G401.6 (cell line): ENCODE results near the gene CALB2.
A peak's percentile ranks its signal among the peaks of the same experiment; 100 is the strongest.

Source experiments
- FAIRE-seq: peaks from 2 replicates; lab custom pipeline; 2012; peaks lifted over from hg19 to GRCh38; lab: Jason Lieb, UNC

The CALB2 gene

DNA sequence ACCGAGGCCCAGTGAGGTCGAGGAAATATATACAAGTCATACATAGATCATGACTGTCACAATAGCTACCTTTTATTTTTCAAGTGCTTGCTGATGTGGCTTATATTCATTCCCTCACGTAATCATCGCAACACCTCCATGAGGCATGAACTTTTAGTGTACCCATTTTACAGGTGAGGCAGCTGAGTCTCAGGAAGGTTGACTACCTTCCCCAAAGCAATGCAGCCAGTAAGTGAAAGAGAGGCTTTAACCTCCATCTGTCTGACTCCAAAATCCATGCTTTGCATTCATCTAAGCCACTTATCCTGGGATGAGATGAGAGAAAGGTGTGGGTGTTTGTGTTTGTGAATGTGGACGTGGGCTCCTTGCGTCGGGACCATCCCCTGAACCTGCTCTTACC, 30.8 kb downstream of the CALB2 start:
- no peak for FAIRE-seq

DNA sequence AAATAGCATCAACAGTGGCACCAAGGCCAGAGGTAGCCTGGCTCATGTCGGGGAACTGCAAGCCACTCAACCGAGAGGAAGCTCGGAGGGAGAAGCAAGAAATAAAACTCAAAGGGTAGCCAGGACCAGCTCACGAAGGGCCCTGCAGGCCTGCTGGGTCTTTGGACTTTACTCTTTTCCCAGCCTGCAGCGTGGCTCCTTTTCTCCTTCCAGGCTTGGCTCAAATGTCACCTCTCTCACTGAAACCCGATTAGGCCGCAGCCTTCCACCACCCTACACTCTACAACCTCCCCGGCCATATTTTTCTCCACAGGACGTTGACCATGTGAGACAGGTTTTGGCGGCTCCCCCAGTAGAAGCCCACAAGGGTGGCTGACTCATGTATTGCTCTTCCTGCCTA, 38.1 kb downstream of the CALB2 start:
- no peak for FAIRE-seq

DNA sequence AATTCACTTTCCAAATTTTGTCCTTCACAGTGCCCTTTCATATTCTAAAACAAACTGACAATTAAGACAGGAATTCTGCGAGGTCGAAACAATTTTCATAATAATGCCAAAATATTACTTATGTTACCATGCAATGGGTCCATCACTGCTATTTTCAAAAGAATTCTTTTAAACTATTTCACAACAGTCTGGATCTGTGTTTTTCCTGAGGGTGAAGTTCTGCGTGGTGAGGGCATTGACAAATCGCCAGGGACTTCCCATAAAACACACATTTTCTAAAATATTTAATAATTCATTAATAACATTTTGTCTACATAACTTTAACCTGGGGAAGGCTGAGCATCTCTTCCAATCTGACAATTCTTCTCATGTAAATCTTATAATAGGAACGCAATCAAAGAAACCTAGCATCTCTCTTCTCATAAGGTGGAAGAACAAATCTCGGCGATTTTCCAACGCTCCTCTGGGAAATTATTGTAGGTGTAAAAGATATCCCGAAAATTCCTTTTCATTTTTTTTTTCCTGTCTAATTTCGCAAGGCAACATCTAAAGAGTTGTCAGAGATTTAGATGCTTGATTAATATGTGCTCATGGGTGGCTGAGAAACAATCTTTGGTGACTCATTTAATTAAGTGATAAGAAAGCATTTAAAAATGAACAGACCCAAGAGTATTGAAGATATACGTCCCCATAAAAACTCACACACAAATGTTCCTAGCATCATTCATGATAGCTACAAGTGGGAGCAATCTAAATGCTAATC, 41.5 kb downstream of the CALB2 start:
- FAIRE-seq: no peak

DNA sequence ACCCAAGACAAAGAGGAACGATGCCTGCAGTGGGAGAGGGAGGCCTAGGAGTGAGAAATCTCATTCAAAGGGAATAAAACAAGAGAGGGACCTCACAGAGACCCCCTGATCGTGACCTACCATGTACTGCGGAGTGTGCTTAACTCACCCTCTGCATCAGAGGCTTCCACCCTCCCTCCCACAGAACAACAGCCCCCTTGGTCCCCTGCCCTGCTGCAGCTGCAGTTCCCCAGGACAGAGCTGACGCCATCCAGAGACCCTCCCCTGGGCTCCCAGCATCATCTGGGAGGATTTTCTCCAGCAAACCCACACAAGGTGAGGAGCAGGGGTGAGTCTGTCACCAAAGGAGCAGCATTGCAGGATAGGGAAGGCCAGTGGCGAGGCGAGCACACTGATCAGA, 43.5 kb downstream of the CALB2 start:
- no peak for FAIRE-seq

DNA sequence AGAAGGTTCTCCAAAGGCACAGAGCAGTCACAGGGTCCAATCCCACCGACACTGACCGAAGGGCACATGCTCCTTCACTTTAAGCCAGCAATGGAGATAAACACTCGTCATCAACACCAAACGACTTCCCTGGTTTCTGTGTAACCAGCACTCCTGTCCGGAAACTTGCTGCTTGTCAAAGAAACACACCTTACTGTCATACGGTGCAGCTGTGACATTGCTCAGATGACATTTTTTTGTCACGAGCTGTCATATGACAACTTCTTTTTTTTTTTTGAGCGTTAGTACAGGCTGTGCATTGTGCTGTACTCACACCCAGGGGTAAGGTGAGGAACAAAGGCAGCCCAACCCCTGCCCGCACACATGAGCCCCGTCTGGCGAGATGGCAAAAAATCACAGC, 44.2 kb downstream of the CALB2 start:
- no peak for FAIRE-seq

DNA sequence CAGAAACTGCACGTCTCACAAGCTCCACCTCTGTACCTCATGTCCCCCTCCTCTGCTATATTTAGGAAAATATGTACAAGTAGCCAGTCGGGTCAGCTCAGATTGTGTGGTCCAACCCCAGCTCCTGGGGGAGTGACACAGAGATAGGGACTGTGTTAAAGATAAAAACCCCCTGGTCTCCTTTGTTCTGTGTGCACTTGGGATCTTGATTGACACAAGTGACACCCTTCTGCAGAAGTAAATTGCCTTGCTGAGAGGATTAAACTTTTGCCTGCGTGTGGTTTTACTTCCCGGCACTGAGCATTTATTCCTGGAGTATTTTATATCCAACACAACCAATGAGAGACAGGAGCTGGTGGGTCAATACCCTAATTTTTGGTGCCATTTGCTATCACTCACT, 45.8 kb downstream of the CALB2 start:
- FAIRE-seq: no peak

DNA sequence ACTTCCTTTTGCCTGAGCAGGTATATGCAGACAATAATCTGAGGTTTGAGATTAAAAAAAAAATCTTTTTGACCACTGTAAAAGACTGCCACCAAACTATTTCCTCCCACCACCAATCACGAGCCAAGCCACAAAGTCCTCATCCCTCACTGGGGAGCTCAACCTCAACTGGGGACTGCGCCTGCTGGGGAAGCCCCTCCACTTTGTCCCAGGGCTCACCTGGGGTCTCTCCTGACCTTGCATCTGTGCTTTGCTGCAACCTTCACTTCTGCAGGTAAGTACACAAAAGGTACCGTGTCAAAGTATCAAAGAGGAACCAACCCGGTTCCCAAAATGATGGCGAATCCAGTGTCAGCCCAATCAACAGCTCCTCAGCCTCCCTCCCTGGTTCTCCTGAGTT, 47.8 kb downstream of the CALB2 start:
- no peak for FAIRE-seq

DNA sequence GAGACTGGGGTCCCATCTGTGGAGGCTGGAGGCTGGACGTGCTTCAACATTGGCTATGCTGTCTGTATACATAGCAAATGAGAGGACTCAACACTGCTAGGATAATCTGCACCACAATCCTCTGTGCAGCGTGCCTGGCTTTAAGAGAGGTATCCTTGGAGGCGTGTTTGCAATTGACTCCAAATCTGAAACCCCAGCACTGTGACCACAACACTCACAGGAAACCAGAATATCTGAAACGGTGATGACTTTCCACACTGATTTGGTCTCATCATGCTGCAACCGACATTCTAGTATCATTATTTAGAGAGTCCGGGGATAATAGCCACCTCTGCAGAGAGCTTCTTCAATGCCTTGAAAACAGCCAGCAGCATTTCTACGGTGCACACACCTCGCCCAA, 48.2 kb downstream of the CALB2 start:
- FAIRE-seq: no peak

DNA sequence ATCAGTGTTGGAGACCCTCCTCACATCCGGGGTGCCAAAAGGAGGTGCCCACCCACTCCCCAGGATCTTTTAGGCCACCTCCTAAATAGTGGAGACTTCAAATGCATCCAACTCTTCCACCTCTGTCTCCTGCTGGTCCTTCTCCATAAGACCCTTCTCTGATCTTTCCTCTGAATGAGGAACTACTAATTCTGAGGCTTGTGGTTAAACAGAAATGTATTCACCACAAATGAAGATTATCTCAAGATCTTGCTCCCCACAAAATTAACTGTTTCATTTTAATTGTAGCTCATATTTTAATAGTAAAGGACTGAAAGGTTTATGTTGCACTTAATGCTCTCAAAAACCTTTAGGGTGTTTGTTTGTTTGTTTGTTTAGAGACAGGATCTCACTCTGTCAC, 49.2 kb downstream of the CALB2 start:
- no peak for FAIRE-seq

DNA sequence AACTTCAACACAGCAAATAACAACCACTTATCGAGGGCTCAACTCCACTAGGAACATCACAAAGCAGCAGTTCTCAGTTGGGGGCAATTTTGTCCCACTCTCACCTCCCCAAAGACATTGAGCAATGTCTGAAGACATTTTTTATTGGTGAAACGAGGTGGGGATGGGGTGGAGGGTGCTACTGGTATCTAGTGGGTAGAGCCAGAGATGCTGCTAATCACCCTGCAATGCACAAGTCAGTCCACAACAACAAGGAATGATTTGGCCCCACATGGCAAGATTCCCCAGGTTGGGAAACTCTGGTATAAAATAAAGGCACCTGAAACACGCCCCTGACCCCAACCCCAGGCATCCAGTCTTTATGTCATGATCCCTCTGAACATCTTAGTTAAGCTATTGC, 50.0 kb downstream of the CALB2 start:
- no peak for FAIRE-seq

DNA sequence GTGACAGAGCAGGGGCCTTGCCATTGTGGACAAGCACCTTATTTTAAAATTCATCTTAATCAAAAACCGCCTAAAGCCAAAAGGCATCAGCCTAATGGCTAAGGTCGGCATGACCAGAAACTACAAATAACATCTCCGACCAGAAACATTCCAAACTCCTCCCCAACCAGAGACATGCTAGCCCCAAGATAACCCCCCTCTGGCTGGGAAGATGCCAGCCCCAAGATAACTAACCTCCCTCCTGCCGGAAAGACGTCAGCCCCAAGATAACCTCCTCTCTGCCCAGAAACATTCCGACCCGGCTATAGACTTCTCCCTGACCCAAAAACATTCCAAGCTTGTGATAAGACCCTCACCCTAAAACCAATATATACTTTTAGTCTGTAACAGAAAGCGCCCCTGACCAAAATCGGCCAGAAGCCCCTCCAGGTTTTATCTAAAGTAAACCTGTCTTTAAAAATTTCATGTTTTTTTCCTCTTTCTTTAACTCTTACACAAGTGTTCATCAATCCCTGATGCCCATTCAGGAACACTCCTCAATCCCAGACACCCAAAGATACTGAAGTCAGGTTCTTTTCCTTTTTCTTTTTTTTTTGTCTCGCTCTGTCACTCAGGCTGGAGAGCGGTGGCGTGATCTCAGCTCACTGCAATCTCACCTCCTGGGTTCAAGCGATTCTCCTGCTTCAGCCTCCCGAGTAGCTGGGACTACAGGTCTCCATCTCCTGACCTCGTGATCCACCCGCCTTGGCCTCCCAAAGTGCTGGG, 50.7 kb downstream of the CALB2 start:
- no peak for FAIRE-seq

DNA sequence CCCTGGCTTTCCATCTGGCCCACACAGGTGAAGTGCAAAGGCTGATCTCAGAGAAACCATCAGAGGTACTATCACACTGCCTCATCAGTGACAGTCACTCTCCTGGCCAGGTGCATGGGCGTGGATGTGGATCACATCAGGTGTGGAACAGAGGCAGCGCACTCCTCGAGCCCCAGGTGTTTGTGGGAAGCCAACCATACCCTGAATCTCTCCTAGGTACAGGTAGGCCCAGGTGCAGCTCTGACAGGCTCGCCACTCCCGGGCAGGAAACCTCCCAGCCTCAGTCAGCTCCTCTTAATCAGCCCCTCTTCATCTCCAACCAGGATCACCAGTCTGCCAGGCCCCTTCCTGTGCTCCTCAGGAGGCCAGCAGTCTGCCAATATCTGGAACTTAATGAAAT, 51.6 kb downstream of the CALB2 start:
- no peak for FAIRE-seq

DNA sequence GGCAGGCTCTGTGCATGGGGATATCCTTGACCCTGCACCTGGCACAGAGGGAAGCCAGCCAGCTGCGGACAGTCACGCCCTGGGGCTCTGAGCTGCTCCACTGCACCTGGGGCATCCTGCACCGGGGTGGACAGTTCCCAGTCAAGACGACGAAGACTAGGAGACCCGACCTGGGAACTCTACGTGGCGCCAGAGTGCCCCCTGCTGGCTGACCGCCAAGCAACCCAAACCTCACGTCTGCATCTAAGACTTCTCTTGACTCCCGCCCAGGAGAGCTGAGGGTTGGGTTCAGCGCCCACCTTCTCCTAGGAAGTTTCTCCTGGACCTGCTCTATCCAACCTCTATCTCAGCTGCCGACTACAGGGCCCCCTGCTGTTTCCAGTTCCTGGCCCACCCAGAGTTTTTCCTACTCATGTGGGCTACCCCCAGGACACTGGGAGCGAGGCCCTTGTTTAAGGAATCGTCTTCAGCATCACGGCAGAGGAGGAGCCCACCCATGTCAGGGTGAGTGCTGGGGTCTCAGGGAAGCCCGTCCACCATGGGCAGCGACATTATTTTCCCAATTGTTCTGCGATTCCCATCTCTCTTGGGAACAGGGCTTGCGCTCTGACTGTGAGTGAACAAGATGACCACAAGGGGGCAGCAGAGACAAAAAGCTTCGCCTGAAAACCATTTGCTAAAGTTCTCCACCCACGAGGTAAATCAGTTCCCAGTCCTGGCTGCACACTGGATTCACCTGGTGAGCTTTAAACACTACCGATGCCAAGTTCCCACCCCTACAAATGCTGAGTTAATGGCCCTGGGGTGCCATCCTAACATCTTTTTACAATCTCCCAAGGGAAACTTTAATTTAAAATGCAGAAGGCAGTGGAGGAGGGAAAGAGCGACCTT, 54.0 kb downstream of the CALB2 start:
- peak; percentile 65 for FAIRE-seq

DNA sequence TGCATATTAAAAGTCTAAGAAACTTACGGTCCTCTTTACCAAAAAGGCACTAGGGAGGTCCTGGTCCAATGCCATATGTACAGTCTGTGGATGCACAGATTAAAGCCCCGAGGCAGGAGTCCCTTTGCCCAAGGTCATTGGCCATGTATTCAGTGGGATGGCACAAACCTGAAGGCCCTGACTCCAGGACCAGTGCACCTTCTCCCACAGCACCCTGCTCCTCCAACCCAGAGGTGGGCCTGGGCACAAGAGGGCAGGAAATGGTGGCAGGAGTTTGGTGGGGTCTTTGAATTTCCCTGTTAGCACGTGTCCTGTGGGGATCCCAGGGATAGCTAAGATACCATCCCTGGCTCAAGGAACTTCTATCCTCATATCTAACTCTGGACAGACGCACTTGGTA, 54.8 kb downstream of the CALB2 start:
- no peak for FAIRE-seq

DNA sequence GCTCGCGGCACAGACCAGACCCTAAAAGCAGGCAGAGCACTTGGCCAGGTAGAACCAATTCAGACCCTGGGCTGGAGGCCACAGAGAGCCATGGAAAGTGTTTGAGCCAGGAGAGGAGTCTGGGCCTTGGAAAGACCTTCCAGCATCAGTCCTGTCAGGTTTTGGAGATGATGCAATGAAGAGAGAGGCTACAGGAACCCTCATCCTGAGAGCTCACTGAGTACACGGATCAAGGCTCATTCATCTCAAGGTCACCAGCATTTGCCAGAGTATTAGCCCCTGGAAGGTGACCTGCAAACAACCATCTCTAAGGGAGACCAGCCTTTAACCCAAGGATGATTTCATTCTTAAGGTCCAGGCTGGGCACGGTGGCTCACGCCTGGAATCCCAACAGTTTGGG, 55.5 kb downstream of the CALB2 start:
- FAIRE-seq: no peak

DNA sequence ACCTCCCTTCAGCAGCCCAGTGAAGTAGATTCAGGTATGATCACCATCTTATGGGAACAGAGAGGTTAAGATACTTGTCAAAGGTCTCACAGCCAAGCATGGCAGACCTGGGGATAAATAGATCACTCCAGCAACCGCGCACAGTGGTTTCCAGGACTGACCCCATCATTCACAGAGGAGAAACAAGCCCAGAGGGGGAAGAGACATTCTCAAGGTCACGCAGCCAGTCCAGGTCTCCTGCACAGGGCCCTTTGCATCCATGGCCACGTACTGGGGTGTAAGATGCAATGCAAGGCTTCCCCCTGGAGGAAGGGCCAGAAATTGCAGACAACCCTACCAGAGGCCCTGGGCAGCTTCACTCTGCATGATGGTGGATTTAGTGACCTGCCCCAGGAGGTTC, 63.4 kb downstream of the CALB2 start:
- FAIRE-seq: no peak

DNA sequence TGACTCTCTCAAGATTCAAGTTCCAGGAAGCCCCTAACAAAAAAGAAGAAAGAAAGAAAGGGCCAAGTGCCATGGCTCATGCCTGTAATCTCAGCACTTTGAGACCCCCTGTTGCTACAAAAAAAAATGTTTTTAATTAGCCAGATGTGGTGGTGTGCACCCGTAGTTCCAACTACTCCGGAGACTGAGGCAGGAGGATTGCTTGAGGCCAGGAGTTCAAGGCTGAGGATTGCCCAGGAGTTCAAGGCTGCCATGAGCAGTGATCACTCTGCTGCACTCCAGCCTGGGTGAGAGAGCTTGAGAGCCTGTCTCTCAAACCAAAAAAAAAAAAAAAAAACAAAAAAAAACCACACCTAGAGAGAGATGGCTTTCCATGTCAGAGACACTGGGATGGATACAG, 64.5 kb downstream of the CALB2 start:
- FAIRE-seq: no peak

DNA sequence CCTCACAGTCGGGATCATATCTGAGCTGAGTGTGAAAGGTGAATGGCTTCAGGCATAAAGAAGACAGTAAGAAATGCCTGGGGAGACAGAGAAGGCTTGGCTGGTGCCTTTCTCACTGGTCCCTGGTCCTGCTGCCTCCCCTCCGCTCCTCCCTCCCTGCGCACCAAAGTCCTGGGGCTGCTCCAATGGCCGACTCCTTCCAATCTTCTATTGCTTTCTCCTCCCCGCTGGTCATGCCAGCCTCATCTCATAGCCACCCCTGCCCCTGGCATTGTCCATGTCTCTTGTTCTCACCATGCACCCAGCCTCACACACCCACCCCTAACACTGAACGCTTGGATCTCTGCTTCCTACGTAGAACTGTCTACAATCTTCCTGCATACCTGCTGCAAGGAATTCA, 65.3 kb downstream of the CALB2 start:
- no peak for FAIRE-seq

DNA sequence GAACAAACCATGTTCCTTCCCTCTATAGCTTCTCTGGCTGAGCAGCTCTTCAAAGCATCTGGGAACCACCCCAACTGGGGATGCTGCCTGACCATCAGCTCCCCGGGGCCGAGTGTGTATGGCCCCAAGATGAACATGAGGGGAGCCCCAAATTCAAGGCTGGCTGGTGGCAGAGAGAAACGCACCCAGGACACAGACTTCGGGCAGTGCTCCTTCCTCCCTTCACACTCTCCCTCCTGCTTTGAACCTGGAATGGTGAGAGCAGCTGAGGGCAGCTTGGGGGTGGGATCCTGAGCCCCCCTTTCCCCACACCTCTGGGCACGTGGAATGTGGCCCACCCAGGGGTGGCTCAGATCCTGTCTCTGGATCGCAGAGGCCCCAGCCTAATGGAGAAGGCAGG, 66.1 kb downstream of the CALB2 start:
- FAIRE-seq: no peak

DNA sequence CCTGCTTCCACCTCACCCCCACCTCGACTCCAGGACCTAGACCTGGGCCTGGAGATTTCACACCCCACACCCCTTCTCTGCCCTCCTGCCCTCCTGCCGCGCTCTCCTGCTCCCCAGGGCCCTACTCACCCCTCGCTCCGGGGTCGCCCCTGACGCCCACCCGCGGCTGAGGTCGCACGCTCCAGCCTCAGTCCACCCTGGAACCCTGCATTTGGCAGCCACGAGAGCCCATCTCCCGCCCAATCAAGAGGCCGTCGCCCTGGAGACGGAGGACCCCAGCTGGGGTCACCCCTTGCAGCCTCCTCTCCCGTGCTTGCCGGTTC, 67.2 kb downstream of the CALB2 start:
- no peak for FAIRE-seq

DNA sequence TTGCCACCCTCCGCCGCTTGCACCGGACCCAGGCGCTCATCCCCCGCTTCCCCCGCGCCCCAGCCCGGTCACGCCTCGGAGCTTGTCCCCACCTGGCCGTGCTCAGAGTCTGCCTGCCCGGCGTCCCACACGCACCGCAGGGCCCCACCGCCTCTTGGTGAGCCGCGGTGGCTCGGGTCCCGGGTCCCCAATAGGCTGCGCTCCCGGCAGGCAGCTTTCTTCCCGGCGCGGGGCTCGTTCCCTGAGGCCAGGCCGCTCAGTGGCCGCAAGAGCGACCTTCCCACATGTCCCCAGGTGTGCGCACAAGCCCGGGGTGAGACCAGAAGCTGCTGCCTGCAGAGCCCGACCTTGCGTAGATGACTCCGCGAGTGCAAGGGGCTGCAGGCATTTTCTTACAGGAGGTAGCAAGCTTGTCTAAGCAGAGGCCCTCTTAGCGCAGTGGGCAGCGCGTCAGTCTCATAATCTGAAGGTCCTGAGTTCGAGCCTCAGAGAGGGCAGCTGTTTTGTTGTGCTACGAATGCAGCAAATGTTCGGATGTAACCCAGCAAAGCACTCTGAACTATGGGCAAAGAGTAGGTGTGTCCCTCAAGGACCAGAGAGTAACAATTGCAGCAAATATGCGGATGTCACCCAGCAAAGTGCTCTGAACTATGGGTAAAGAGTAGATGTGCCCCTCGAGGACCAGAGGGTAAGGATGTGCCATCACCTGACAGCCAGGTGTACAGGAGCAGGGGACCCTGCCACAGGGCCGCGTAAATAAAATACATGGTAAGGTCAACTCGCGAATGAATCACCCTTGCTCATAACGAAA, 67.8 kb downstream of the CALB2 start:
- FAIRE-seq: peak; percentile 99

DNA sequence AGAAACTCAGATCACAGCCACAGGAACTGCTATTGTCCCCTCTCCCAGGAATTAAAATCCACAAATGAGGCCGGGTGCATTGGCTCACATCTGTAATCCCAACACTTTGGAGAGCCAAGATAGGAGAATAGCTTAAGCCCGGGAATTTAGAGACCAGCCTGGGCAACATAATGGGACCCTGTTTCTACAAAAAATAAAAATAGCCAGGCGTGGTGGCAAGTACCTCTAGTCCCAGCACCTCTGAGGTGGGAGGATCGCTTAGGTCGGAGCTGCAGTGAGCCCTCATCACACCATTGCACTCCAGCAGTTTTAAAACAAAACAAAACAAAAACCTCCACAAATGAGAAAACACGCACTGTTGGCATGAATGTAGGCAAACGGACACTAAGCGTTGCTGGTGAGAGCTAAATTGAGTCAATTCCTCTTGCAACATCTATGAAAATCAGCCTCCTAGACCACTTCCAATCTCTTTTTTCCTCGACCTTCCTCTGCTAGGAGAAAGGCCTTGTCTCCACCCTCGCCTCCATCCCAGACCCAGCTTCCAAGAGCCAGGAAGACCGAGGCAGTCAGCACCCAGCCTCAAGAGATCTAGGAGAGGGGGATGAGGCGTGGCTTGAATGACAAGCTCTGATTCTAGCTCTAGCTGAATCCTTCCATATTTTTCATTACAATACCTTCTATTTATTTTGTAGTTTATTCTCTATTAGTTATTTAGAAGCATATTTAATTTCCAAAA, 68.5 kb downstream of the CALB2 start:
- FAIRE-seq: no peak
